ENCODE results near the gene OR11L1.

OR11L1 gene

GRCh38 chr1:247812637-247813036, 29.1 kb downstream of the OR11L1 start:
- no peak for DNase-seq (ENCODE audit: low read depth in 2 of 2)

GRCh38 chr1:247797518-247797917, 44.2 kb downstream of the OR11L1 start:
- DNase-seq (ENCODE audit: low read depth in 2 of 2), result no peak

Data from stimulated activated CD8-positive, alpha-beta memory T cell treated with anti-CD3 and anti-CD28 coated beads, Interleukin-15, amount 100 ng/mL, for 48 hours (primary cell).